Activated CD8-positive, alpha-beta memory T cell treated with anti-CD3 and anti-CD28 coated beads for 48 hours (primary cell): ENCODE measurements around the gene TSPOAP1.

ENCODE experiments used
- DNase-seq, 3 experiments: peaks; one replicate each; pipeline ENCODE4 v3.0.0-alpha.2; 2020; ENCODE audit warnings: low read depth in 2 of 3, low spot score in 2 of 3

Gene TSPOAP1

GRCh38 chr17:58278661-58279015 is 50.0 kb downstream of the TSPOAP1 start:
- DNase-seq: no peak

- no peak for DNase-seq
Observed at GRCh38 chr17:58277802-58278595, 50.6 kb downstream of the TSPOAP1 start.

GRCh38 chr17:58277107-58277801 is 51.3 kb downstream of the TSPOAP1 start:
- no peak for DNase-seq

- DNase-seq: no peak
Observed at GRCh38 chr17:58276423-58276822, 52.2 kb downstream of the TSPOAP1 start.

GRCh38 chr17:58275417-58275816 is 53.2 kb downstream of the TSPOAP1 start:
- no peak for DNase-seq

GRCh38 chr17:58273453-58274104 is 55.0 kb downstream of the TSPOAP1 start:
- no peak for DNase-seq

GRCh38 chr17:58272367-58273280 is 56.0 kb downstream of the TSPOAP1 start:
- DNase-seq: no peak

- DNase-seq: no peak
Observed at GRCh38 chr17:58271216-58271931, 57.2 kb downstream of the TSPOAP1 start.

GRCh38 chr17:58270476-58271215 is 57.9 kb downstream of the TSPOAP1 start:
- no peak for DNase-seq

- DNase-seq: no peak
Observed at GRCh38 chr17:58269557-58270291, 58.9 kb downstream of the TSPOAP1 start.

- DNase-seq: no peak
Observed at GRCh38 chr17:58268774-58269556, 59.6 kb downstream of the TSPOAP1 start.

- no peak for DNase-seq
Observed at GRCh38 chr17:58268326-58268725, 60.3 kb downstream of the TSPOAP1 start.

GRCh38 chr17:58267347-58268324 is 61.0 kb downstream of the TSPOAP1 start:
- no peak for DNase-seq

- no peak for DNase-seq
Observed at GRCh38 chr17:58265902-58266875, 62.4 kb downstream of the TSPOAP1 start.

- no peak for DNase-seq
Observed at GRCh38 chr17:58265271-58265670, 63.3 kb downstream of the TSPOAP1 start.
